GM23338 (cell line): ENCODE results near the gene MRPS10.

Source experiments
- EZH2 ChIP-seq: fragments of 200-600 bp; sonication (generic); IDR thresholded peaks from one replicate; pipeline ENCODE4 v1.8.0; 2017; ENCODE audit warnings: antibody characterized with exemption, mild to moderate bottlenecking, low read depth; ENCODE audit not compliant: unreplicated experiment
- POLR2AphosphoS5 ChIP-seq: IDR thresholded peaks from 2 replicates; pipeline ENCODE4 v1.6.1; 2016; ENCODE audit warnings: antibody characterized with exemption, low read depth
- TF ChIP-seq, protein P1 (sequence below), 2 experiments: fragments of 200-600 bp in 1 of 2; sonication (generic) in 1 of 2; conservative IDR thresholded peaks; 2 replicates each; pipeline versions ENCODE4 v1.5.1 to v1.6.1; 2016 to 2017; ENCODE audit warnings: antibody characterized with exemption in 2 of 2, low read depth in 2 of 2, mild to moderate bottlenecking in 2 of 2, moderate library complexity in 1 of 2

- no peak for TF ChIP-seq EZH2
- TF ChIP-seq, protein P1, sequence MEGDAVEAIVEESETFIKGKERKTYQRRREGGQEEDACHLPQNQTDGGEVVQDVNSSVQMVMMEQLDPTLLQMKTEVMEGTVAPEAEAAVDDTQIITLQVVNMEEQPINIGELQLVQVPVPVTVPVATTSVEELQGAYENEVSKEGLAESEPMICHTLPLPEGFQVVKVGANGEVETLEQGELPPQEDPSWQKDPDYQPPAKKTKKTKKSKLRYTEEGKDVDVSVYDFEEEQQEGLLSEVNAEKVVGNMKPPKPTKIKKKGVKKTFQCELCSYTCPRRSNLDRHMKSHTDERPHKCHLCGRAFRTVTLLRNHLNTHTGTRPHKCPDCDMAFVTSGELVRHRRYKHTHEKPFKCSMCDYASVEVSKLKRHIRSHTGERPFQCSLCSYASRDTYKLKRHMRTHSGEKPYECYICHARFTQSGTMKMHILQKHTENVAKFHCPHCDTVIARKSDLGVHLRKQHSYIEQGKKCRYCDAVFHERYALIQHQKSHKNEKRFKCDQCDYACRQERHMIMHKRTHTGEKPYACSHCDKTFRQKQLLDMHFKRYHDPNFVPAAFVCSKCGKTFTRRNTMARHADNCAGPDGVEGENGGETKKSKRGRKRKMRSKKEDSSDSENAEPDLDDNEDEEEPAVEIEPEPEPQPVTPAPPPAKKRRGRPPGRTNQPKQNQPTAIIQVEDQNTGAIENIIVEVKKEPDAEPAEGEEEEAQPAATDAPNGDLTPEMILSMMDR (conservative IDR thresholded peaks at IDR 0.05; ENCODE audit: low read depth in 2 of 2) = no peak
- no peak for TF ChIP-seq POLR2AphosphoS5
Observed at GRCh38 chr6:42264852-42265390, 47.3 kb upstream of the MRPS10 start.
